Fibroblast of peridontal ligament (primary cell): ENCODE measurements around the gene PHLDA2.
"Not testable (repeated sequence)": the region's sequence is repeated elsewhere in the genome, so short reads cannot be mapped to it uniquely, and the experiment has no call there.

ENCODE experiments used
- DNase-seq: peaks from one replicate; pipeline ENCODE4 v3.0.0-alpha.2; 2010; ENCODE audit errors: extremely low read depth

The PHLDA2 gene

DNA sequence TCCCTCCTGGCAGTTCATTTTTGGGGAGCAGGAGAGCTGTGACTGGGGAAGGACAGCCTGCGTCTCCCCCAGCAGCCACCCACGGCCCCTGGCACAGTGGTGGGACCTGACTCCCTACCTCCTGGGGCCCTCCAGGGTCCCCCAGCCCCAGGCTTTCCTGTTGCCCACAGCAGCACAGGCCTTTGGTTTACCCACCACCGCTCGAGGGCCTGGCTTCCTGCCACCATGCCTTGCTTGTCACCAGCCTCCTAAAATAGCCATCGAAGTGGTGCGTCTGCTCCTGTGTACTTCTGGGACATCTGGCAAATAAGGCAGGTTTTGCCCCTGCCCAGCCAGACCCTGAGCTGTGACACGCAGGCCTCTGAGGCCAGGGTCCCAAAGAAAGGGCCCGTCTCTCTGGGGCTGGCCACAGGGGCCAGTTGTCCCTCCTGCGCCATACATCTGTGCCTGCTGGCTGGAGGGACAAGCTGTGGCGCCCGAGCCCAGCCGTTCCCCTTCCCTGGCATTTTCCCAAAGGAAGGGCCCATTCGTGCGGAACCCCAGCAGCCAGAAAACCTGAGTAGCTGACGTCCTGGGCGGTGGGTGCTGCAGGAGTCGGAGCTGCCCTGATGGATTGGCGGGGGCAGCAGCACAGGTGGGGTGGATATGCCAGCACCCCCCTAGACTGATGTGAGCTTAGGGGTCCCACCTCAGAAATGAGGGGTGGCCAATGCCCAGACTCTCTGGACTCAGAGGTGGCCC is 14.6 kb downstream of the PHLDA2 start:
- no peak for DNase-seq

DNA sequence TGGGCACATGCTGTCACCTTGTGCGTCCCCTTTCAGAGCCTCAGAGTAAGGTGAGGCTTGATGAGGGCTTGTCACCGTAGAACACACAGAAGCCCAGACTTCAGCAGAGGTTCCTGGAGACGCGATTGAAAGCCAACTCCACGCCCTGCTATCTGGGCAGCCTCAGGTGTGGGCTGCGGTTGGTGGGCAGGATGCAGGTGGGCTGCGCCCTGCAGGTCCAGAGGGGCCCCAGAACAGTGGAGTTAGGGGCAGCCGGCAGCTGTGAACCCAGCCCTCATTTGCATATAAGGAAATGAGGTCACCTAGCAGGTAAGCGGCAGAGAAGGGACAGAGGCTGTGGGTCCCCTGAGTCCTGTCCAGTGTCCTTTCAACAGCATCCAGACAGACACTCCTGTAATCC is 15.4 kb downstream of the PHLDA2 start:
- no peak for DNase-seq

DNA sequence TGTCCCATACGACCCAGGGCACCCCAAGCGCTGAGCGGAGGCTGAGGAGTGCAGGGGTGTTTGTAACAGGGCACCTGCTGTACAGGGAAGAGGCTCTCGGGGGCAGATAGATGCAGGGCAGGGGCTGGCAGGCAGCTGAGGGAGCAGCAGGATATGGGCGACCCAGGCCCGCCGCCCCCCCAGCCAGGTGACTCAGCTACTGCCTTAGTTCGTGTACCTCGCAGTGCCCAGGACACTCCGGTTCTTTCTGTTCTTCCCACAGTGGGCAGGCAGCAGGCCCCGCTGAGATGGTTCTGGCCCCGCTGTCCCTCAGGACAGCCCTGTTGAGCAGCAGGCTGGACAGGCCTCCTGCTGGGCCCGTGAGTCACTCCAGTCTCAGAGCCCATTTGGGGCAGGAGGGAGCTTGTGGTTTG is 16.2 kb downstream of the PHLDA2 start:
- no peak for DNase-seq

DNA sequence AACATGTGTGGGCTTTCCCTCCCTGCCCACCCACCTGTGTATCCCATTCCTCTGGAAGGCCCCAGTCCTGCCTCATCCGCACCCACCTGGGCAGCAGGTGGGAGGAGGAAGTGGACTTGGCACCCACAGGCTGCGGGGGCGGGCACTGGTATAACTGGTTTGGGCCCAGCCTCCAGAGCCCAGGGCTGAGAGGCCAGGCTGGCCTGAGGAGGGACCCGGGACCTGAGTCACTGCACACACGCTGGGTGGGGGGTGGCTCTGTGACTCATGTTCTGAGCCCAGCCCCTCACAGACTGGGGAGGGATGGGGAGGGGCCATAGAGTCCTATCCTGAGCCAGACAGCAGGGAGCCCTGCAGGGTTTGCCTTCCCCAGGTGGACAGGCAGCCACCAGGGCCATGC is 16.7 kb downstream of the PHLDA2 start:
- peak; percentile 57 for DNase-seq

DNA sequence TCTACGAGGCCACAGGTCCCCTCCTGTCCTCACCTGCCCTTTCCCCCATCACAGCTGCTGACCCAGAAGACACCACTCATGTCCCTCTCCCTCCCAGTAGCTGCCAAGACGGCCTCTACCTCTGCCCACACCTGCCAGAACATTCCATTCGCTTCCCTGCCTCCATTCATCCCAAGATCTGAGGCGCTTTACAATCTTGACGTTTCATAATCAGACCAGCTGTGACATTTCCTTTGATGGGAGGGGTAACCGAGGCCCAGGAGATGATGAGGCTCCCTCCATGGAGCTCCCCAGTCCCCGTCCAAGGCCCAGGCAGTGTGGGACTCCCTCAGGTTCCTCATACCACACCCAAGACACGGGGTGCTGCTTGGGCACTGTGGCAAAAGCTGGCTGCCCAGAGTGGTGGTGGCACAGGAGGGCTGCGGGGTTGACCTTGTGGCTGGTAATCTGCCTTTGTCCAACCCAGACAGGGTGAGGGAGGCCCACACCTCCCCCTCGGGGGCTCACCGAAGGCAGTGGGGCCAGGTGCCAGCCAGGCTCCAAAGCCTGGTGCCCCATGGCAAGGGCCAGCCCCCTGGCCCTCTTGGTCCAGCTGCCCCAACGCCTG is 17.3 kb downstream of the PHLDA2 start:
- DNase-seq, result no peak

DNA sequence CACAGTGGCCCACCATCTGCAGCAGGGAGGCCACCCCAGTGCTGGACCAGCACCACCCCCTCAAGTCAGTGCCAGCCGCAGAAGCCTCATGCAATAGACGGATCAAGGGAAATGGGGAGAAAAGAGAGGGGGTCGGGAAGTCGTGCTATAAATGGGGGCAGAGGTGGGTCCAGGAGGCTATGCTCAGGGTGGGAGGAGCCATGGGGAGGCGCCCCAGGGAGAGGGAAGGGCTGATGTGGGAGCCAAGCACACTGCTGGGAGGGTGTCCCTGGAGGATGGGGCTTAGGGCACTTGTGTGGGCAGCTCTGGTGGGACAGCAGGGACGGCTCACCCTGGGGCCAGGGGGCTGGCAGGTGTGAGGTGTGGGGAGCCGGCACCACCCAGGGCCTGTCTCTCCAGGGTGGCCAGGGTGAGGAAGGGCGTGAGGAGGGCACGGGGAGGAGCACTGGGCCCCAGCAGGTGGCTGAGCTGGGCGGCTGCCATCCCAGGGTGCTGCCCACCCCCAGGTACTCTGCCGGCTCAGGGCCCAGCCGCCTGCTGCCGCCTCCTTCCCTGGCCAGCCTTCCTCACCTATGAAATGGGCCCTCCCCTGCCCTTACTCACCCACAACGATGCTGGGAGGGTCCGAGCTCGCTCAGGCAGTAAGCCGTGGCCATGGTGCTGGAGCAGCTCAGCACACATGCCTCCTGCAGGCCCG is 18.0 kb downstream of the PHLDA2 start:
- no peak for DNase-seq

DNA sequence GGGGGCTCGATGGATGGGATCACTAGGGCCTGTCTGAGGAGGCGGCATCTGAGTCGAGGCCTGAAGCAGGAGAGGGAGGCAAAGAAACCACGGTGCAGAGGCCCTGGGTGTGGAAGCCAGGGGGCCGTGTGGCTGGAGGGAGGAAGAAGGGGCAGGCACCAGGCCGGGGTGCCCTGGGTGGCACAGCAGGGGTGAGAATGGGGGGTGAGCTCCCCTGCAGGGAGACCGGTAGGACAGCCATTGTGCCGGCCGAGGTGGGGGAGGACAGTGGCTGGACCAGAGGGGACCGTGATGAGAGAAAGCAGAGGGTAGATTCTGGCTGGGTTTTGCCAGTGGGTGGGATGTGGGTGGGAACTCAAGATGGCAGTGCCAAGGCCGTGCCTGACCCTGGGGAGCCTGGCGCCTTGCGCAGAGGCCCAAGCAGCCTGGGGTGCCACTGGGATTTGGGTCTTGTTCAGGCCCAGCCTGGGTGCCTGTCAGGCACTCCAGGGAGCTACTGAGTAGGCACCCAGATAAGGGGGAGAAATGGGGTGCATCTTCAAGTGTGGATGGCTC is 18.7 kb downstream of the PHLDA2 start:
- DNase-seq, result no peak

DNA sequence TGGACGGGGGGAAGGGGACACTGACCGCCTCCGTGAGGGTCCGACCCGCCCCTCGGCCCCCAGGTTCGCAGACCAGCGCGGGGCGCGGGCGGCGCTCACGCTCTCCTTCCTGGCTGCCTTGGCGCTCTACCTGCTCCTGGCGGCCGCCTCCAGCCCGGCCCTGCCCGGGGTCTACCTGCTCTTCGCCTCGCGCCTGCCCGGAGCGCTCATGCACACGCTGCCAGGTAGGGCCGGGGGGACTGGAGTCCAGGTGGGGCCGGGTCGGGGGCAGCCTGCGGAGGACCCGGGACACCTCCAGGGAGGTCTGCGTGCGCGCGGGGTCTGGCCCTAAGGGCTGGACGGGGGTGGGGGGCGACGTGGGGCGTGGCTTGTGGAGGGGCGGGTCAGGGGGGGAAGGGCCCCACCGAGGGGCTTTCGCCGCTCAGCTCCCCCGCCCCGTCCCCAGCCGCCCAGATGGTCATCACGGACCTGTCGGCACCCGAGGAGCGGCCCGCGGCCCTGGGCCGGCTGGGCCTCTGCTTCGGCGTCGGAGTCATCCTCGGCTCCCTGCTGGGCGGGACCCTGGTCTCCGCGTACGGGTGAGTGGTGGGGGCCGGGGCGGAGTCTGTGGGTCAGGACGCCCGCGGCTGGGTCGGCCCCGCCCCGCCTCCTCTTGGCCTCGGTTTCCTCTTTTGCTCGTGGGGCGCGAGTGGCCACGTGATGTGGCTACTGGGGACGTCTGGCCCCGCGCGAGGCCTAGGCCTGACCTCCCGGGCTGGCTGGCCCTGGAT is 19.9 kb downstream of the PHLDA2 start:
- no peak for DNase-seq

DNA sequence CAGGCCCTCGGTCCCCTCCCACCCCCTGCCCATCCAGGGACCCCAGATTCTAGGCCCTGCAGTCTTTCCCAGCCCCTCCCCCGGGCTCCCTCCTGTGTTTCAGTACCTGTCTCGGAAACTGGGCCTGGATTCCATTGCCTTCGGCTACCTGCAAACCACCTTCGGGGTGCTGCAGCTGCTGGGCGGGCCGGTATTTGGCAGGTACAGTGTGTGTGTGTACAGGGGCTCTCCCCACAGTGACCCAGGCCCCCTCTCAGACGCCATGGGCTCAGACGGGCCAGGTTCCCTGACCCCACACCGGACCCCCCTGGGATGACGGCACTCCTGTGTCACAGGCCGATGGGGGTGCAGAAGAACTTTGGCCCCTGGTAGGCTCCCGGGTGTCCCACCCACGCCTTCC is 21.1 kb downstream of the PHLDA2 start:
- DNase-seq, result no peak

DNA sequence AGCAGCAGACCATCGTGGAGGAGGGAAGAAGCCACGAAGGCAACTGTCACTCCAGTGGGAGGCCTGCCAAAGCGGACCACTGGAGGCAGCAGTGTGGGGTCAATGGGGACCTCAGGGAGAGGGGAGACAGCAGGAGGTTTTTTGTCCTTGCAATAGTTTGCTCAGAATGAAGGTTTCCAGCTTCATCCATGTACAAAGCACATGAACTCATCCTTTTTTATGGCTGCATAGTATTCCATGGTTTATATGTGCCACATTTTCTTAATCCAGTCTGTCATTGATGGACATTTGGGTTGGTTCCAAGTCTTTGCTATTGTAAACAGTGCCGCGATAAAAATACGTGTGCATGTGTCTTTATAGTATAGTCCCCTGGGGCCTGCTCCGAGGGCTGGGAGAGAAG is 23.9 kb downstream of the PHLDA2 start:
- DNase-seq, result not testable (repeated sequence)

DNA sequence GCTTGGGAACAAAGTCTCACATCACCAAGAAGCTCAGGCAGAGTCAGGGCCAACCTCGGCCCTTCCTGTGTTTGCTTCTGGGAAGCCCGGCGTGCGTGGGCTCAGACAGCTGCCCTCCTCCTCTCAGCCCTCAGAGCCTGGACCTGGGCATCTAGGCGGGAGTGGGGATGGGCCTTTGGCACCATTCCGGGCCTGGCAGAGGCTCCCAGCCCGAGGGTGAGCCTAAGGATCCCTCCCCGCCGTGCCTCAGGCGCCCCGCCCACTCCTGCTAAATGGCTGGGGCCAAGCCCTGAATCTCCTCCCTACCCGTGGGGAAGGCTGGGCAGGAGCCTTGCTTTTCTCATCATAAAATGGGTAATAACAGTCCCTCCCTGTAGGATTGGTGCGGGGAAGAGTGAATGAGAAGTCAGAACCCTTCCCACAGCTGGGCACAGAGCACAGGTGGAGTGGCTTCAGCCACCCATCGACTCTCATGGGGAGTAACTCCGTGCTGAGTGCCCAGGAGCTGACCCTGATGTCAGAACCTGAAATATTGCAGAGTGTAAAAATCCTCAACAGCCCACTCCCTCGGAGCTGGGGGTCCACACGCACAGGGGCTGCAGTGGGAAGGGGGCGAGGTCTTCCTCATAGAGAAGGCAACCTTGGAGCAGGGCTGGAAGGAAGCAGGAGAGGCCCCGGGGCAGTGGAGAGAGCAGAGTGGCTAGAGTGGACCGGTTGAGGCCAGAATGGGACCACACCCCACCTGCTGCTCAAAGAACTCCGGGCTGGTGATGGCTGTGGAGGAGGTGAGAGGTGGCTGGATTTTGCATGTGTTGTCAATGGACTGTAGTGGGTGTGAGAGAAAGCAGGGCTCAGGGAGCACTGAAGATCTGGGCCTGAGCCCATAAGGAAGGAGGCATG is 24.8 kb downstream of the PHLDA2 start:
- no peak for DNase-seq

DNA sequence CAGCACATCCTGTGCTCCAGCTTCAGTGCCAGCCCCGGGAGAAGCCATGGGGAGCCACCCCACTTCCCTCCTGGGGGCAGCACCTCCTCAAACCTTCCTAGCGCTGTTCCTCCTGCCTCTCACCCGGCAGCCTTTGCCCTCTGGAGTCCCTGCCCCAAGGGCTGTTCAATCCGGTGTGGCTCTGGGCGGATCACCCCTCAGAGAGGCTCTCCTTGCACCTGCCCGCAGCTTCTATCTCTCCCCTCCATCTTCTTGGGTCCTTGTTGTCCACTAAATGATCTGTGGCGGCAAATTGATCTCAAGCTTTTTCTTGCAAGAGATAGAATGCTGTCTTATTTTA is 25.6 kb downstream of the PHLDA2 start:
- no peak for DNase-seq

DNA sequence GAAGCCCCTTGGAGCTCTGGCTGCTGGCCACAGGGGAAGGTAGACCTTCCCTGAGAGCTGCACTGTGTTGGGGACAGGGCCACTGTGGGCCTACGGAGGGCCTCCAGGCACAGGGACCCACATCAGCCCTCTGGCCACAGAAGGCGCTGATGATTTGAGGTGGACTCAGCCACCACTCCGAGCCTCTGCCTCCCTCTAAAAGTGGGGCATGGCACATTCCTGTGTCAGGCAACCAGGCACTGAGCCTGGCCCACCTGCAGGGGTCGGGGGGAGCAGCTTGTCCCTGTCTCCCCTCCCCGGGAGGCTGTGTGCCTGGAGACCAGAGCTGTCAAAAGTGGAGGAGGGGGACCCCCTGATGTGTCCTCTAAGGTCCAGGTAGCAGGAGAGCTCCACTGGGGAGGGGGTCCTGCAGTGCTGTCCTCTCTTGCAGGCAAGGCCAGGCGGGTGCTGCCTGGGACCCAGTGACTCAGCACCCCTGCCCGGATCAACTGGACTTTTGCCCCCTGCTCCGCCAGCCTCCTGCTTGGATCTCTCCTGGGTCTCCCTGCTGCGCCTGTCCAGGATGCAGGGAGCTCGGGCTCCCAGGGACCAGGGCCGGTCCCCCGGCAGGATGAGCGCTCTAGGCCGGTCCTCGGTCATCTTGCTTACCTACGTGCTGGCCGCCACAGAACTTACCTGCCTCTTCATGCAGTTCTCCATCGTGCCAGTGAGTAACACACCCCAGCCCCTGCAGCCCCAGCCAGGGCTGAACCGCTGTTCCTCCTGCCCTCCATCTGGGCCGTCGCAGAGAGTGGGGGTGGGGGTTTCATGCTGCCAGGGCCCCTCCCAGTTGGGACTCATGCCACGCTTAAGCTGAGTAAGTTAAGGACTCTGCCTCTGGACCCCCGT is 26.2 kb downstream of the PHLDA2 start:
- DNase-seq, result no peak

DNA sequence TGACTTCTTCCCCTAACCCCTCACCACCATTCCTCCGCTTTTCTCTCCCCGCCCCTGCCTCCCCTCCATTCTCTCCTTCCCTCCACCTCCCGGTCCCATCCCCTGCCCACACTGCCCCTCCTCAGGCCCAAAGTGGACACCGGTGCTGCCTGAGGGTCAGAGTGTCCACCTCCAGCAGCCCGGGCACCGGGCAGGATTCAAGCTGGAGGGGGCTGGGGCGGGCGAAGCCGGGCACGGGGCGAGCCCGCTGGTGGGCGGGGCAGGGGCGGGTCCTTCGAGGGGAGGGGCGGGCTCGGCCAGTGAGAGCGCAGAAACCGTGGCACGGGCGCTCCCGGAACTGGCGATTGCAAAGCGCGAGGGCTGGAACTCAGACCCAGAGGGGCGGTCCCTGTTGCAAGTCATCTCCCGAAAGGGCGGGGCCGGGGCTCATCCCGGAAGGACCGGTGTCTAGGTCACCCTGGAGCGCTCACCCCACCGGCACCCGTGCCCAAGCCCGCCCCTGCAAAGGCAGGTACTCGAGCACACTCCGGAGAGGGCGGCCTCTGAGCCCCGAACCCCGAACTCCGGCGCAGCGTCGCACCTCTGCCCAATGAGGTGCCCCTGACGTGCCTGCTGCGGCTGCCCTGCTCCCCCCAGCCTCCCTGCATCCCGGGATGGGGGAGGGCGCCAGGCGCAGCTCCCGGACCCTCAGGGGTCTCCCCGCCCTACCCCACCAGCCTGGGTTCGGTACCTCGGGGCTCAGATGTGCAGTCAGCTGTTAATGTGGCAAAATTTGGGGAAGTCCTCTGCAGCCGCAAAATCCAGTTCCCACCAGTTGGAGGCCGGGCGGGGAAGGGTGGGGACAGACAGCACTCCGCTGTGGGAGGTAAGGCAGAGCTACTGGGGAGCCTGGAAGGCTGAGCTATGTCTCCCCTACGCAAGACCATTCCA is 27.1 kb downstream of the PHLDA2 start:
- DNase-seq, result peak; percentile 82

DNA sequence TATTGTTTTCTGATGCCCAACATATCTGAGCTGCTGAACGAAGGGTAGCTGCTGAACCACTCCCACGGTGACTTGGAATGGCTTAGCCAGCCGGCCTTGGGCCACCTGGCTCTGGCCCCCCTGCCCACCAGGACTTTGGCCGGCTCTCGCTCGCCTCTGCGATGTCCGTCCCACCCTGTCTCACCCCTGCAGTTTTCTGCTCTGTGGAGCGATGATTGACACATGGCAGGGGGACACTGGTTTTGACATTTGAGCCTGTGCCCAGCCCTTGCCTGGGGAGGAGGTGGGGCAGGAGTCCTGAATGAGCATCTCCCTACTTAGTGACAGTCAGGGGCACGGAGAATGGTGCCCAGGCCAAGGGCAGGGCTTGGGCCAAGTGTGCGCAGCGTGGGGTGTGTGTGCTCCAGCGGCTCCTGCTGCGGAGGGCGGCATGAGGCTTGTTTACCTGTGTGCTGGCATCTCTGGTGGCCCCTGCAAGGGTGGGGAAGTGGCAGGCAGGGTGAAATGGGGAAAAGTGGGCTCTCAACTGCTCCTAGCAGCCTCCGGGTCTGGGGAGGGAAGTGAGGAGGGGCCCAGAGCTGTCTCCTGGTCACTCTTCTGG is 27.9 kb downstream of the PHLDA2 start:
- DNase-seq, result no peak

DNA sequence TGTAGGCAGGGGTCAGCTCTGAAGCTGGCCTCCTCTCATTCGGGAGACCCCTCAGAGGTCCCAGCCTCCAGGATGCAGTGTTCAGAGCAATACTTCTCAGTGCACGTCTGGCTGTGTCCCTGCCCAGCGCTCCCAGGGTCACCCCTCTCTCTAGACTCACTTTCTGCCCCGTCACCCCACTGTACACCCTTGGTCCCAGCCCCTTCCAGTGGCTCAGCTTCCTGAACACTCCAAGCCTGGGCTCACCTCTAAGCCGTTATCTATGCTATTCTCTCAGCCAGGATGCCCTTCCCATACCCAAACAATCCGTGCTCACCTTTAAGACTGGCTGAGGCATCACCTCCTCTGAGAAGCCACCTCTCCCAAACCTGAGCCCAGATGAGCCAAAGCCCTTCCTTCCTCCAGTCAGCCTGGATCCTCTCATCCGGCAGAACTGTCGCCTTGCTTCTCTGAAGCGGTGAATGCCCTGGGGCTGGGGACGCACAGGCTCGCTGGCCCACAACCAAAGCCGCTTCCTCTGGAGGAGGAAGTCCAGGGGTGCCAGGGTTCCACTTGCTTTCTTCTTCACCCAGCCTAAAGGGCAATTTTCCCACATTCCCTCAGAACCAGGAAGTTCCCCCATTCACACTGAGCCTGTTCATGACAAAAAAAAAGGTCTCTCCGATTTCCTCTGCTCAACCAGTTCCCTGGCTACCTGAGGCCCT is 30.0 kb downstream of the PHLDA2 start:
- DNase-seq, result no peak

DNA sequence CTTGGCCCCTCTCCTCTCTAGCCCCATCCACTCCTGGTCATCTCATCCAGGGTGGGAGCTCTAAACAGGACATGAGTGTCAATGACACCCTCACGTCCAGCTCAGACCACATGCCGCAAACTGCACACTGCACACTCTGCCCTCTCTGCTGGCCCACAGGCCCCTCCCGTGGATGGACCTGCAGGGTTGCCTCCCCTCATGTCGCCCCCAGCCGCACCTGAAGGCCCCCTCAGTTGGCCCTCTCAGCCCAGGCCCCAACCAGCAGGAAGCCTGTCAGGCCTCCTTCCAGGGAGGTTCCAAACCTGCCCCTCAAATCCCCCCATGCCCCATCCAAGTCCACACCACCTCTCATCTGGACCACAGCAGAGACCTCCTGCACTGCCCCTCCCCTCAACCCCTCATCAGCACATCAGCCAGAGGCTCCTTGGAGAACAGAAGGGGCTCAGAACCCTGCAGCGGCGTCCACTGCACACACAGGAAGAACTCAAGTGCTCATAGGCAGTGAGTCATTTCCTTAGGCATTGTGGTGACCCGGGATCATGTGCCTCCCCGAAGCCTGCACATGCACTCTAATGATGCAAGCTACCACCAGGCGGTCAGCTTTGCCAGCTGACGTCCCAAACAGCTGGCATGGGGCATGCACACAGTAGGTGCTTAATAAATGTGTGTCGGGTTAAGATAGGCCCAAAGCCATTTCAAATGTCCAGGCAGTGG is 30.7 kb downstream of the PHLDA2 start:
- peak; percentile 80 for DNase-seq
